GM04504 (cell line): ENCODE measurements around the gene RPS6KA2.

Experiments used
- DNase-seq: peaks from one replicate; pipeline ENCODE4 v3.0.0-alpha.2; 2012; ENCODE audit warnings: low read depth

RPS6KA2 gene

GRCh38 chr6:166418691-166419143 is 208.3 kb downstream of the RPS6KA2 start:
- no peak for DNase-seq

GRCh38 chr6:166417285-166417691 is 209.8 kb downstream of the RPS6KA2 start:
- DNase-seq, result no peak

GRCh38 chr6:166415833-166416347 is 211.2 kb downstream of the RPS6KA2 start:
- DNase-seq, result no peak

GRCh38 chr6:166415306-166415705 is 211.7 kb downstream of the RPS6KA2 start:
- DNase-seq, result no peak

GRCh38 chr6:166413491-166413951 is 213.5 kb downstream of the RPS6KA2 start:
- DNase-seq, result no peak

- DNase-seq, result no peak
Observed at GRCh38 chr6:166412911-166413384, 214.1 kb downstream of the RPS6KA2 start.

- DNase-seq, result no peak
Observed at GRCh38 chr6:166412156-166412910, 214.7 kb downstream of the RPS6KA2 start.

GRCh38 chr6:166411721-166412151 is 215.3 kb downstream of the RPS6KA2 start:
- DNase-seq, result no peak

- DNase-seq, result no peak
Observed at GRCh38 chr6:166411271-166411670, 215.8 kb downstream of the RPS6KA2 start.

GRCh38 chr6:166410426-166410935 is 216.6 kb downstream of the RPS6KA2 start:
- no peak for DNase-seq

- DNase-seq, result no peak
Observed at GRCh38 chr6:166408936-166409755, 217.9 kb downstream of the RPS6KA2 start.

- DNase-seq, result no peak
Observed at GRCh38 chr6:166406197-166406596, 220.9 kb downstream of the RPS6KA2 start.

- DNase-seq, result no peak
Observed at GRCh38 chr6:166405386-166405785, 221.7 kb downstream of the RPS6KA2 start.

- peak; percentile 81 for DNase-seq
Observed at GRCh38 chr6:166402582-166403277, 224.3 kb downstream of the RPS6KA2 start.

GRCh38 chr6:166400649-166401250 is 226.3 kb downstream of the RPS6KA2 start:
- DNase-seq, result peak; percentile 40

GRCh38 chr6:166400181-166400580 is 226.9 kb downstream of the RPS6KA2 start:
- DNase-seq, result no peak

- no peak for DNase-seq
Observed at GRCh38 chr6:166398348-166398747, 228.7 kb downstream of the RPS6KA2 start.

- no peak for DNase-seq
Observed at GRCh38 chr6:166397849-166398248, 229.2 kb downstream of the RPS6KA2 start.

- DNase-seq, result no peak
Observed at GRCh38 chr6:166395778-166396177, 231.3 kb downstream of the RPS6KA2 start.

- no peak for DNase-seq
Observed at GRCh38 chr6:166395351-166395750, 231.7 kb downstream of the RPS6KA2 start.
